AG08395 (cell line): Measurements from ENCODE around the gene MBD3.

Source experiments
- DNase-seq: peaks from one replicate; pipeline ENCODE4 v3.0.0; 2012; ENCODE audit warnings: mixed read lengths, low spot score

The MBD3 gene

DNA sequence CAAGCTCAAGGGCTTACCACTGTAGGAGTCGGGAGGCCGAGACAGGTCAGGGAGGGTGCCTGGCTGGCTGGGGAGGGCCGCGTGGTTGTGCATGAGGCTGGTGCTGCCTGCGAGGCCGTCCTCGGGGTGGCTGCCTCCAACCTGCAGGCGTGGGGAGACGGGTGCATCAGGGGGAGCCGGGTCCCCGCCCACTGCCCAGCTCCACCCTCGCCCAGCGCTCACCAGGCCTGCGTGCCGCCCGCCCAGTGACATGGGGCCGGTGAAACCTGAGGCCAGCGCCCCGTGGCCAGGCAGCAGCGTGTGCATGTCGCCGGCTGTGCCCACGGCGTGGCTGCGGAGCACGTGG lies 26.4 kb upstream of the MBD3 start:
- DNase-seq, result no peak

DNA sequence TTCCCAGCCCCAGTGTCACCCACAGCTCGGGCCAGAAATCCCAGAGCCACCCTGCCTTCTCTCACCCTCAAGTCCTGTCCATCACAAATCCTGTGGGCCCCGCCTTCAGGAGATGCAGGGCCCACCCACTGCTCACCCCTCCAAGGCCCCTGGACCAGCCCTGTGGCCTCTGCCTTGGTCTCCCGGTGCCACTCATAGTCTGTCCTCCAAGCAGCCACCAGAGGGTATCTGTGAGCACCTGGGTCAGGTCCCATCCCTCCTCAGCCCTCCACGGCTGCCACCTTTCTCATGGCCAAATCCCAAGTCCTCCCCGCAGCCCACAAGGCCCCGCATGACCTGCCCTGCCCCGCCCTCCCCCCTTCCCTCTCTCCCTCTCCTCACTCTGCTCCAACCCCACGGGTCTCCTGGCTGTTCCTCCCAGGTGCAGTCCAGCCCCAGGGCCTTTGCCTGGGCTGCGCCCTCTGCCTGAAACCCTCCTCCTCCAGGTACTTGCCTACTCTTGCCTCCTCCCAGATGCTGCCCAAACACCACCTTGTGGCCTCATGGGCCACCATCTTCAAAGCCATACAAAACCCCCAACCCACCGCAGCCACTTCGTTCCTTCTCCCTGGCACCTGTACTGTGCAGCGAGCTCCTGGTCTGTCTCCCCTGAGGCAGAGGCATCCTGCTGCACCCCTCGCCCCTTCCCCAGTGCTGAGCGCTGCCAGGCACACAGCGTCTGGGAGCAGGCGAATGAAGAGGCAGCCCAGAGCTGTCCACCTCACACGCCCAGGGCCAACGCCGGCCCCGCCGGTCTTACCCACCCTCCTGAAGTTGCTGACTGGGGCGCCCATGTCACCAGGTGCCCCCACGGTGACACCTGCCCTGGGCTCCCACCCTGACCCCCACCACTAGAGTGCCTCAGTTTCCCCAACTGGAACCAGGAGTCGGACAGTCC lies 25.8 kb upstream of the MBD3 start:
- DNase-seq, result peak; percentile 49

DNA sequence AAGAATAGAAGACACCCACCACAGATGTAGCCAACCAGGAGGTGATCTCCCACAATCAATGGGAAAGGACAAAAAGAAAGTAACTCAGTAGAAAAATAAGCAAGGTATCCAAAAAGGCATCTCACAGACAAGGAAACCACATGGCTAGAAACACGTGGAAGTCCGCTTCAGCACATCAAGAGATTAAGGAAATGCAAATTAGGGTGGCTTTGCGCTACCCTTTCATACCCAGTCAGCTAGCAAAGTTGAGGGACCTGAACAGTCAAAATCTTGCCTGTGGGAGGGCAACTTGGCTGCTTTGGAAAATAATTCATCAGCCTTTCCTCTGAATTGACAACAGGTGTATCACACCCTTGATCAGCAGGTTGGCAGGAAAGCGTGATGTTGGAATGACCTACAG lies 24.2 kb upstream of the MBD3 start:
- DNase-seq, result no peak

- DNase-seq, result no peak
Observed at GRCh38 chr19:1616396-1616795, 23.7 kb upstream of the MBD3 start.

DNA sequence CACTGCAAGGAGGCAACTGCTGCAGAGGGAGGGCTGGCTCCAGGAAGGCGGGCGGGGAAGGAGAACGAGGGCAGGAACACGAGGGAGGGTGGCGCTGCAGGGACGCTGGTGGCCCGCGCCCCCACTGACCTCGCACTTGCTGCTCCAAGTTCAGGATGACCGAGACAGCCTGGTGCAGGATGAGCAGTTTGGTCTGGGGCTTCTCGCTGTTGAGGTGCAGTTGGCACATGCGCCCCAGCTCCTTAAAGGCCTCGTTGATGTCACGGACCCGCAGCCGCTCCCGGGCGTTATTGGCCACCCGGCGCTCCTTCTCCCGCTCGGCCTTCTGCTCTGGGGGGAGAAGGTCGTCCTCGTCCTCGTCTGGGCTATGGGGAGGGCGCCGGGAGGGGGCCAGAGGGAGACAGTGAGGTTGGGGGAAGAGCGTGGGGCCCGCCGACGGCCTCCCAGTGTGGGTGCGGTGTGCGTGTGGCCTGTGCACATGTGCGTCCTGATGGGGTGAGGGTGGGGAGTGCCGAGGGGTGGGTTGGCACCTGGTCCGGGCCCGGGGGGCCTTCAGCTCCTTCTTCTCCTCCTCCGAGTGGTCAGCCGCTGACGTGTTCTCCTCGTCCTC lies 22.6 kb upstream of the MBD3 start:
- DNase-seq, result no peak

- DNase-seq, result no peak
Observed at GRCh38 chr19:1613808-1614570, 21.3 kb upstream of the MBD3 start.

- no peak for DNase-seq
Observed at GRCh38 chr19:1613146-1613545, 20.5 kb upstream of the MBD3 start.

GRCh38 chr19:1612114-1613086 lies 19.7 kb upstream of the MBD3 start:
- DNase-seq, result no peak

DNA sequence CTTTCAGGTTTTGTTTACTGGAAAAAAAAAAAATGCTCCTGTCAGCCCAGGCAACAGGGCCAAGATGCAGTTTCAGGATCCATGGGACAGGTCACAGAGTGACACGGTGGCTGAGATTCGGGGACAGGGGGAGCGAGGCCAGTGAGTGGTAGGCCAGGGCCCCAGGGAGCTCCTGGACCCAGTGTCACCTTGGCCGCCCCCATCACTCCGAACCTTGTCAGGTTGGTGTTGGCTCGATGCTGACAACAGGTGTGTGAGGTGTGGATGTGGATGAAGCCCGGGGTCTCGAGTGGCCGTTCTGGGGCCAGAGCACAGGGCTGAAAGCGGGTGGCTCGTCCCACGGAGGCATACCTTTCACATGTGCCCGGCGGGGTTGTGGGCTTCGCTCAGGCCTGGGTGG lies 18.7 kb upstream of the MBD3 start:
- DNase-seq, result no peak

DNA sequence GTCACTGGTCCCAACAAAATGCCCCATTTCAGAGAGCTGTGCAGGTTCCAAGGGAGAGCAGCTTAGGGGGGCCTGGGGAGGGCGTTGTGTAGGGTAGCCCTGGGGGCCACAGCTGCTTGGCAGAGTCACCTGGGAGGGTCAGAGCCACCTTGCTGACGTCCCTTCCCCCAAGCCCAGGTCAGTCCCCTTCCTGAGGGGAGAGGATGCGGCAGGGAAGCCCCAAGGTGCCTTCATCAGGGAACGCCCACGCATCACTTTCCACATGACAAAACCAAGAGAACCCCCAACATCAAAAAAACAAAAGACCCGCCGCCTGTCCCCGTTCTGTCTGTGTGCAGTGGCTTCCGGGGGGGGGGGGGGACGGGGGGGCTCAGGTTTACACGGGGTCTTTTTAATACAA lies 17.9 kb upstream of the MBD3 start:
- no peak for DNase-seq

- DNase-seq, result no peak
Observed at GRCh38 chr19:1609680-1610474, 17.2 kb upstream of the MBD3 start.

GRCh38 chr19:1609103-1609396 lies 16.4 kb upstream of the MBD3 start:
- no peak for DNase-seq

DNA sequence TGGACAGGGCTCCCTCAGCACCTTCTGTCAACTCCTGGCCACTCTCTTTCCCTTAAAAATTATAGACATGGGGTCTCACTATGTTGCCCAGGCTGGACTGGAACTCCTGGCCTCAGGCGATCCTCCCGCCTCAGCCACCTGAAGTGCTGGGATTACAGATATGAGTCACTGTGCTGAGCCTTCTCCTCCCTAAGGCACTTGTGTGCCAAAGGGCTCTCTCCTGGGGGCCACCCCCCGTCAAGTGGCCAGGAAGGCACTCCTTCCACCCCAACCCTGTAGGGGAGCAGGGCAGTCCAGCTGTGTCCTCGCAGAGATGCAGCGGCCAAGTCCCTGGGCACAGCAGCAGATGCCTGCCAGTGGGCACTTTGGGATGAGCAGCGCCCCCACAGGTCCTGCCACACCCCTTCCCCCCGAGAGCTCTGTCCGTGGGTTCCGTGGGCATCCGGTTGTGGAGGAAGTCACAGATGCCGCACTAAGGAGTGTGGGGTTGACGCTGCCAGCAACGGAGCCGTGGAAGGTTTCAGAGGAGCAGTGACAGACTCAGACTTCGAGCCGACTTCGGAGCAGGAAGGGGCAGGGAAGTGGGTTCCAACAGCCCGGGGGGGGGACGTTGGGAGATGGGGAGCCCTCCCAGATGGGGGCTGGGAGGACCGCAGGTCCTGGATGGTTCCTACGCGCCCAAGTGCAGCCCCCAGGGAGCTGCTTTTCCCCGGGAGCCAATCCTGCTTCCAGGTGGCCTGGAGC lies 15.9 kb upstream of the MBD3 start:
- no peak for DNase-seq

- DNase-seq, result peak; percentile 33
Observed at GRCh38 chr19:1606138-1606651, 13.5 kb upstream of the MBD3 start.

GRCh38 chr19:1605236-1606137 lies 12.8 kb upstream of the MBD3 start, which contains the start of gene UQCR11:
UQCR11 (minus strand) TSS chr19:1605462; CDS start chr19:1605409, 53 bp downstream.
- DNase-seq, result peak; percentile 100

- DNase-seq, result no peak
Observed at GRCh38 chr19:1602091-1602707, 9.5 kb upstream of the MBD3 start.

DNA sequence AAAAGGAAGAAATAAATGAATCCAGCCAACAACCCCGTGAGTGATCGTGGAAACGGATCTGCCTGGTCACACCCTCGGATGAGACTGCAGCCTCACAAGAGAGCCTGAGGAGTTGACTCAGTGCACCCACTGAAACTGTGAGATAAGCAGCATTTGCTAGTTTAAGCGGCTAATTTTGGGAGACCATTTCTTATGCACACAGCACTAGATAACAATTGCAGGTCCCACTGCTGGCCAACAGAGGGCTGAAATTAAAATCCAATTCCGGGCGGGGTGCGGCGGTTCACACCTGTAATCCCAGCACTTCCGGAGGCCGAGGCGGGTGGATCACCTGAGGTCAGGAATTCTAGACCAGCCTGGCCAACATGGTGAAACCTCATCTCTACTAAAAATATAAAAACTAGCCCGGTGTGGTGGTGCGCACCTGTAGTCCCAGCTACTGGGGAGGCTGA lies 9.0 kb upstream of the MBD3 start:
- no peak for DNase-seq

DNA sequence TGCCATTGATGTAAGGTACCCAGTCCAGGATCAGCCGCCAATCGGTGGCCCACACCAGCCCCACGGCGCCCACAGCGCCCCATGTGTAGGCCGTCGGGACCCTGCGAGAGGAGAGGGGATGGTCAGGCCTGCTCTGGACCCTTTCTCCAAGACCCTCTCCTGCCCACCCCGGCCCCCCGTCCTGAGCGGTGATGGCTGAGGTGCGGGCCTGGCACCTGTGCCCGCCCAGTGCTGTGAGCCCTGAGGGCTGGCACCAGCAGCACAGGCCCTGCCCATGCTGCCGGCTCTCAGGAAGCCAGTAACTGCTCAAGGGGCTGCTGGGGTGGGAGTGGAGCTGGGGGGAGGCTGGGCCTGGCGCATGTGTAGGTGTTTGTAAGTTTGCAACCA lies 6.8 kb upstream of the MBD3 start:
- no peak for DNase-seq
